ENCODE data around the gene IMPDH2. TPM values are rescaled to one million over a fixed set of nuclear protein-coding genes. Genes with fewer than 3 reads are reported as not detected.
A peak's percentile ranks its signal among the peaks of the same experiment; 100 is the strongest.

The IMPDH2 gene
- total and polyA plus RNA-seq, 4 experiments from 2014 or later = 82.9 to 89.6 (median 87.5) TPM

- Histone ChIP-seq H3K9me3 (ENCODE audit: control insufficient read depth in 1 of 2, low read length in 2 of 2) (no peaks in the 10 kb centered on the region), H3K36me3 (ENCODE audit: insufficient read depth, low read length) (peaks cover 35% of the 10 kb centered on the region), H3K4me3 (ENCODE audit: low read length in 2 of 2) (peak overlapping the region; percentile 61 to 89), H3K4me1 (ENCODE audit: insufficient read depth, low read length) (peaks cover 48% of the 10 kb centered on the region), H3K27ac (ENCODE audit: low read depth, low read length) (peak overlapping the region; percentile 79), H3K27me3 (ENCODE audit: insufficient read depth, low read length) (no peaks in the 10 kb centered on the region)
- H3K27me3 Mint-ChIP-seq = no peaks in the 10 kb centered on the region
- peaks cover 0 to 44% of the 10 kb centered on the region in 2 donors for H3K36me3 Mint-ChIP-seq
- ChIA-PET CTCF (ENCODE audit: partially characterized antibody) (interaction anchor here (11.0 to 15.4 kb wide), 2 partner anchors 9 to 29 kb away, joined by 173 to 216 read pairs; partner anchors contain the start of genes P4HTM and WDR6), POLR2A (ENCODE audit: partially characterized antibody) (interaction anchor here (0.6 to 22.1 kb wide), 6 partner anchors 3 to 96 kb away, joined by 3 to 629 read pairs (median 236); partner anchors contain the start of genes DALRD3, IMPDH2, NDUFAF3 and P4HTM)
- intact Hi-C loops (cut with micrococcal nuclease) = no loop called here
- H3K9me3 Mint-ChIP-seq = peaks cover 0 to 1% (median 0%) of the 10 kb centered on the region in 8 donors
- peaks cover 16 to 56% (median 37%) of the 10 kb centered on the region in 4 donors for H3K4me1 Mint-ChIP-seq
- peak overlapping the region; percentile 91 to 95 (median 93) for H3K27ac Mint-ChIP-seq
- DNase-seq = no peak
- peak overlapping the region; percentile 89 to 98 (median 92) for H3K4me3 Mint-ChIP-seq
Observed at GRCh38 chr3:49018707-49019006, 10.5 kb downstream of the IMPDH2 start.

- peaks cover 36% of the 10 kb centered on the region for H3K36me3 ChIP-seq (ENCODE audit: insufficient read depth, low read length)
- DNase-seq = peak; percentile 64 to 70 (median 69)
- peak within 1 kb of the TSS; percentile 61 to 89 for H3K4me3 ChIP-seq (ENCODE audit: low read length in 2 of 2)
- POLR2A ChIA-PET (ENCODE audit: partially characterized antibody) = interaction anchor here (0.6 to 22.1 kb wide), 9 partner anchors 3 to 103 kb away, joined by 3 to 629 read pairs (median 6); partner anchors contain the start of genes DALRD3, IMPDH2, NDUFAF3 and P4HTM
- peaks cover 0 to 1% (median 0%) of the 10 kb centered on the region in 8 donors for H3K9me3 Mint-ChIP-seq
- H3K9me3 ChIP-seq (ENCODE audit: control insufficient read depth in 1 of 2, low read length in 2 of 2) = no peaks in the 10 kb centered on the region
- H3K36me3 Mint-ChIP-seq = peaks cover 0 to 46% of the 10 kb centered on the region in 2 donors
- CTCF ChIA-PET (ENCODE audit: partially characterized antibody) = interaction anchor here (1.5 to 15.4 kb wide), 3 partner anchors 8 to 29 kb away, joined by 4 to 216 read pairs (median 173); partner anchors contain the start of genes IMPDH2, P4HTM and WDR6
- H3K27me3 Mint-ChIP-seq = no peaks in the 10 kb centered on the region
- intact Hi-C loops (cut with micrococcal nuclease) = no loop called here
- peak within 1 kb of the TSS; percentile 79 for H3K27ac ChIP-seq (ENCODE audit: low read depth, low read length)
- peaks cover 42% of the 10 kb centered on the region for H3K4me1 ChIP-seq (ENCODE audit: insufficient read depth, low read length)
- peak within 1 kb of the TSS; percentile 91 to 95 (median 93) for H3K27ac Mint-ChIP-seq
- H3K4me1 Mint-ChIP-seq = peaks cover 15 to 54% (median 33%) of the 10 kb centered on the region in 4 donors
- no peaks in the 10 kb centered on the region for H3K27me3 ChIP-seq (ENCODE audit: insufficient read depth, low read length)
- peak within 1 kb of the TSS; percentile 89 to 98 (median 95) for H3K4me3 Mint-ChIP-seq
Observed at GRCh38 chr3:49017971-49018706, 11.1 kb downstream of the IMPDH2 start, which contains the start of gene DALRD3. DALRD3 (minus strand) TSS chr3:49018580; CDS start chr3:49018564, 16 bp downstream.

DNA sequence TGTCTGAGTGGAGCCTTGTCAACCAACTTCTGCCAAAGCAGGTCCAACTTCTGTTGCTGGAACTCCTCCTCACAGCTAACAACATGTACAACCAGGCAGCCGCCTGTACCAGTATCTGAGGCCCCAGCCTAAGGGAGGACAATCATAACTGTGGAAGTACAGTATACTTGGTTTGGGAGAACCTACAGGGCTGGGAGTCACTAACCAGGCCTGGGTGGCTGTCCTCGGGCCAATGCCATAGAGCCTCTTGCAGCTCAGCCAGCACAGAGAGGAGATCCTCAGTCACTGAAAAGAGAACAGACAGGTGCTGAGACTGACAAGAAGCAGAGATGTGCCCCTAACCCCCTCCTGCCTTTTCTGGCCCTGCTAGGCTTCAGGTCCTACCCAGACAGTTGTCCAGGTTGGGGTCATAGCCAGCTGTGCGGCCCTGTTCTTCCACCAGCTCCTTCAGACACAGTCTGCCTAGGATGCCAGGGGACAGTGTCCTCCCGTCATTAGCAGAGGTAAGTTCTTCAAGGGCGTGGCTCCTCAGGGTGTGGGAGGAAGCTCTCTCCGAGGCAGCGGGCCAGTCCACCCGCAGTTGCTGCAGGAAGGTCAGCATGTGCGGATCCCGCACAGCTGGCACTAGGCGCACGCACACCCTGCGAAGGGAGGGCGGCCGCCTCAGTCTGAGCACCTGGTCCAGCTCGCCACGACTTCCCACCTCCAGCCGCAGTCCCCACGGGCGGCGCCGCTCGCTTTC lies 11.8 kb downstream of the IMPDH2 start:
- Mint-ChIP-seq H3K27ac (peak overlapping the region; percentile 61 to 93 (median 83)), H3K4me1 (peaks cover 13 to 46% (median 28%) of the 10 kb centered on the region in 4 donors), H3K36me3 (peaks cover 0 to 45% of the 10 kb centered on the region in 2 donors), H3K4me3 (peak overlapping the region; percentile 76 to 98 (median 90)), H3K27me3 (no peaks in the 10 kb centered on the region), H3K9me3 (peaks cover 0 to 1% (median 0%) of the 10 kb centered on the region in 8 donors)
- H3K9me3 ChIP-seq (ENCODE audit: control insufficient read depth in 1 of 2, low read length in 2 of 2) = no peaks in the 10 kb centered on the region
- no peak for DNase-seq
- ChIA-PET CTCF (ENCODE audit: partially characterized antibody) (interaction anchor here (1.5 to 15.4 kb wide), 3 partner anchors 8 to 28 kb away, joined by 4 to 216 read pairs (median 173); partner anchors contain the start of genes IMPDH2, P4HTM and WDR6), POLR2A (ENCODE audit: partially characterized antibody) (interaction anchor here (0.7 to 22.1 kb wide), 6 partner anchors 4 to 103 kb away, joined by 3 to 629 read pairs (median 192); partner anchors contain the start of genes DALRD3, IMPDH2, NDUFAF3 and P4HTM)
- no peaks in the 10 kb centered on the region for H3K27me3 ChIP-seq (ENCODE audit: insufficient read depth, low read length)
- intact Hi-C loops (cut with micrococcal nuclease) = no loop called here
- H3K4me1 ChIP-seq (ENCODE audit: insufficient read depth, low read length) = peaks cover 35% of the 10 kb centered on the region
- H3K27ac ChIP-seq (ENCODE audit: low read depth, low read length) = peak overlapping the region; percentile 79
- H3K4me3 ChIP-seq (ENCODE audit: low read length in 2 of 2) = peak overlapping the region; percentile 61 to 89
- peaks cover 38% of the 10 kb centered on the region for H3K36me3 ChIP-seq (ENCODE audit: insufficient read depth, low read length)

DNA sequence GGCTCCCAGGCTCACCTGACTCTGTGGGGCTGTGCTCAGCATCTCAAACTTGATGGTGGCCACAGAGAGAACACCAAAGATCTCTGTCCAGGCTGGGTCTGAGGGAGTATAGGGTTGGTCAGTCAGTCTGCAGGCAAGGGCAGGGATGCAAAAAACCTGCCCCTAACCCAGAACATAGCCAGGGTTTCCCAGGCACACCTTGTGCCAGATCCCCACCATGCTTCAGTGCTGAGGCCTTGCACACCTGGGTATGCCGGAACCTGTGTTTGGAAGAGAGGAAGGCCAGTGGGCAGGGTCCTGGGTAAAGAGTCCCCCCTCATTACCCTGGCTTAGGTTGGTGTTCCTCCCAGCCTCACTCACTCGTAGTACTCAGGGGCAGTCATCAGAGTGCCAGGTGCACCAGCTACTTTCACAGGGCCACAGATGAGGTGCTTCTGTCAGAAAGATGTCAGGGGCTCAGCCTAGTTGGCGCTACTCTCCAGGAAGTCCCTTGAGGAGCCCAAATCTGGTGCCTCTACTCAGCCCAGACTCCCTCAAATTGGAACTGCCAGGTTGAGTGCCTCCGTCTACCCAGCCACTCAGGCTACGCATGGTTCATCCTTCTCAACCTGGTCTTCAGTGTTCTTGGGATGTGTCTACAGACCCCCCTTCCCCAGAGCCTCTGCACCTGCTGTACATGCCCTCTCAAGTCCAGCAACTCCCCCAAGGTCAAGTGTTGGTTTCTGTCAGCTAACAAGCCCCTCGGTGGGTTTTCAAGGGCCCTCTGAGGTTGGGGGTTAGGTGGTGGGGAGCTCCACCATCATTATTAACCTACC lies 12.6 kb downstream of the IMPDH2 start:
- no peak overlapping the region for H3K27ac ChIP-seq (ENCODE audit: low read depth, low read length)
- Mint-ChIP-seq H3K9me3 (peaks cover 0 to 1% (median 0%) of the 10 kb centered on the region in 8 donors), H3K27ac (peak overlapping the region in 5 of 7 donors; percentile 81 to 93 (median 83)), H3K4me3 (peak overlapping the region; percentile 46 to 98 (median 90)), H3K4me1 (peaks cover 13 to 47% (median 30%) of the 10 kb centered on the region in 4 donors), H3K36me3 (peaks cover 0 to 50% of the 10 kb centered on the region in 2 donors), H3K27me3 (no peaks in the 10 kb centered on the region)
- no peak for DNase-seq
- no peaks in the 10 kb centered on the region for H3K27me3 ChIP-seq (ENCODE audit: insufficient read depth, low read length)
- intact Hi-C loops (cut with micrococcal nuclease) = no loop called here
- peaks cover 46% of the 10 kb centered on the region for H3K36me3 ChIP-seq (ENCODE audit: insufficient read depth, low read length)
- no peak overlapping the region for H3K4me3 ChIP-seq (ENCODE audit: low read length in 2 of 2)
- H3K9me3 ChIP-seq (ENCODE audit: control insufficient read depth in 1 of 2, low read length in 2 of 2) = no peaks in the 10 kb centered on the region
- ChIA-PET POLR2A (ENCODE audit: partially characterized antibody) (interaction anchor here (1.3 to 22.1 kb wide), 5 partner anchors 5 to 104 kb away, joined by 3 to 629 read pairs (median 377); partner anchors contain the start of genes DALRD3, IMPDH2, NDUFAF3 and P4HTM), CTCF (ENCODE audit: partially characterized antibody) (interaction anchor here (1.5 to 15.4 kb wide), 4 partner anchors 7 to 142 kb away, joined by 4 to 216 read pairs (median 88); partner anchors contain the start of genes IMPDH2, P4HTM and WDR6)
- H3K4me1 ChIP-seq (ENCODE audit: insufficient read depth, low read length) = peaks cover 35% of the 10 kb centered on the region

DNA sequence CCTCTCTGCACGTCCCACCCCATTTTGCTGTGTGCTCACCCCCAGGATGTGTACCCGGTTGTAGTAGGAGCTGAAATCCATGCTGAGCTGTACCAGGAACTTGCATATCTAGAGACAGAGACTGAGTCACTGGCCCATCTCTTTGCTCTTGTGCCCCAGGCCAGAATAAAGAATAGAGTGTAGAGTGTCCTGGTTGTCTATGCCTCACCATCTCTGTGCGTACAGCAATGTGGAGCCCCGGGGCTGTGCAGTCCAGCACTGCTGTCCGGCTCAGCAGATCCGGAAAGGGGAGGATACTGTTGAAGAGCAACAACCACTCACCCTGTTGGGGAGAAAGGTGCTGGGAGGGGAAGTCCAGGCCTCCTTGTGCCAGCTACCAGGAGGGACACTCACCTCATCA lies 13.4 kb downstream of the IMPDH2 start:
- H3K4me1 ChIP-seq (ENCODE audit: insufficient read depth, low read length) = peaks cover 35% of the 10 kb centered on the region
- intact Hi-C loops (cut with micrococcal nuclease) = no loop called here
- Mint-ChIP-seq H3K4me1 (peaks cover 11 to 42% (median 28%) of the 10 kb centered on the region in 4 donors), H3K27ac (peak overlapping the region in 3 of 7 donors; percentile 37 to 83 (median 47)), H3K9me3 (peaks cover 0 to 1% (median 0%) of the 10 kb centered on the region in 8 donors), H3K27me3 (no peaks in the 10 kb centered on the region), H3K4me3 (peak overlapping the region in 2 of 8 donors; percentile 15 to 33), H3K36me3 (peaks cover 0 to 51% of the 10 kb centered on the region in 2 donors)
- DNase-seq = no peak
- H3K27ac ChIP-seq (ENCODE audit: low read depth, low read length) = no peak overlapping the region
- H3K27me3 ChIP-seq (ENCODE audit: insufficient read depth, low read length) = no peaks in the 10 kb centered on the region
- no peaks in the 10 kb centered on the region for H3K9me3 ChIP-seq (ENCODE audit: control insufficient read depth in 1 of 2, low read length in 2 of 2)
- POLR2A ChIA-PET (ENCODE audit: partially characterized antibody) = interaction anchor here (17.3 to 22.1 kb wide), 3 partner anchors 5 to 24 kb away, joined by 377 to 629 read pairs (median 629); partner anchors contain the start of genes DALRD3, IMPDH2, NDUFAF3 and P4HTM
- CTCF ChIA-PET (ENCODE audit: partially characterized antibody) = interaction anchor here (0.5 to 15.4 kb wide), 4 partner anchors 6 to 1290 kb away, joined by 3 to 216 read pairs (median 88); partner anchors contain the start of genes P4HTM and WDR6
- no peak overlapping the region for H3K4me3 ChIP-seq (ENCODE audit: low read length in 2 of 2)
- peaks cover 50% of the 10 kb centered on the region for H3K36me3 ChIP-seq (ENCODE audit: insufficient read depth, low read length)

GRCh38 chr3:49015072-49015471 lies 14.1 kb downstream of the IMPDH2 start:
- ChIA-PET POLR2A (ENCODE audit: partially characterized antibody) (interaction anchor here (17.3 to 22.1 kb wide), 3 partner anchors 4 to 24 kb away, joined by 377 to 629 read pairs (median 629); partner anchors contain the start of genes DALRD3, IMPDH2, NDUFAF3 and P4HTM), CTCF (ENCODE audit: partially characterized antibody) (interaction anchor here (0.7 to 15.4 kb wide), 5 partner anchors 5 to 143 kb away, joined by 3 to 216 read pairs (median 6); partner anchors contain the start of genes P4HTM, SLC25A20 and WDR6)
- H3K4me3 Mint-ChIP-seq = peak overlapping the region in 2 of 8 donors; percentile 10 to 33
- Histone ChIP-seq H3K36me3 (ENCODE audit: insufficient read depth, low read length) (peaks cover 50% of the 10 kb centered on the region), H3K4me1 (ENCODE audit: insufficient read depth, low read length) (peaks cover 28% of the 10 kb centered on the region), H3K27me3 (ENCODE audit: insufficient read depth, low read length) (no peaks in the 10 kb centered on the region), H3K9me3 (ENCODE audit: control insufficient read depth in 1 of 2, low read length in 2 of 2) (no peaks in the 10 kb centered on the region), H3K4me3 (ENCODE audit: low read length in 2 of 2) (no peak overlapping the region), H3K27ac (ENCODE audit: low read depth, low read length) (no peak overlapping the region)
- no peaks in the 10 kb centered on the region for H3K27me3 Mint-ChIP-seq
- H3K36me3 Mint-ChIP-seq = peaks cover 0 to 51% of the 10 kb centered on the region in 2 donors
- peak overlapping the region in 2 of 7 donors; percentile 37 to 83 for H3K27ac Mint-ChIP-seq
- DNase-seq = no peak
- peaks cover 8 to 37% (median 23%) of the 10 kb centered on the region in 4 donors for H3K4me1 Mint-ChIP-seq
- H3K9me3 Mint-ChIP-seq = peaks cover 0 to 1% (median 0%) of the 10 kb centered on the region in 8 donors
- intact Hi-C loops (cut with micrococcal nuclease) = no loop called here
